ENCODE data around the gene DUSP3.

DNA sequence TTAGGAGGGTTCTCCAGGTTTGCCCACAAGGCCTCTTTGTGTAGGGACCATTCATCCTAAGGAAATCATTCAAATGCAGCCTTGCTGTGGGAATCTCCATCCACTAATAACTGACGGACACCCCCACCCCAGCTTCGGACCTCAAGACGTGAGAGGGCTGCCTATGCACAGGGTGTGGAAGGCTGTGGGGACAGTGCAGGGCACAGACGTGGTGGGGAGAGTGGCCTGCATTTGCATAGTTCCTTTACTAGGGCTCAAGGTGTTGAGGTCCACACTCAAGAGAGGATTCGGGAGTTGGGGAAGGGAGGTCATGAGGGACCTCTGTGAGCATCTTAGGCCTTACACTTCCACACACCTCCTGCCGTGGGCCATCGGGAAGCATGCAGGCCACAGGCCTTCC is 9.8 kb downstream of the DUSP3 start:
- TF ChIP-seq POLR2A (IDR thresholded peaks at IDR 0.05; ENCODE audit: low read length) = no peak
- TF ChIP-seq GATA1 (IDR thresholded peaks at IDR 0.05; ENCODE audit: low read depth, low read length) = no peak

Data from erythroblast (primary cell).